Glutamatergic neuron (in vitro differentiated cells): ENCODE measurements around the gene PCID2. TPM values are rescaled to one million over a fixed set of nuclear protein-coding genes. Genes with fewer than 3 reads are reported as not detected.

Experiments used
- DNase-seq: peaks from one replicate; pipeline ENCODE4 v3.0.0; 2022
- H3K27ac Mint-ChIP-seq: one replicate; pipeline ENCODE4 v1.8.0; 2020; ENCODE audit warnings: mild to moderate bottlenecking, mixed read lengths, inconsistent platforms; ENCODE audit not compliant: unreplicated experiment
- H3K27me3 Mint-ChIP-seq: one replicate; pipeline ENCODE4 v1.8.0; 2020; ENCODE audit warnings: mild to moderate bottlenecking, moderate library complexity, mixed read lengths, inconsistent platforms; ENCODE audit not compliant: unreplicated experiment
- H3K36me3 Mint-ChIP-seq: one replicate; pipeline ENCODE4 v1.8.0; 2020; ENCODE audit warnings: mild to moderate bottlenecking, mixed read lengths, inconsistent platforms; ENCODE audit not compliant: unreplicated experiment
- H3K4me1 Mint-ChIP-seq: one replicate; pipeline ENCODE4 v1.8.0; 2020; ENCODE audit warnings: mild to moderate bottlenecking, low read depth, mixed read lengths, inconsistent platforms; ENCODE audit not compliant: unreplicated experiment
- H3K4me3 Mint-ChIP-seq: one replicate; pipeline ENCODE4 v1.8.0; 2020; ENCODE audit warnings: mild to moderate bottlenecking, mixed read lengths, inconsistent platforms; ENCODE audit not compliant: unreplicated experiment
- H3K9me3 Mint-ChIP-seq: one replicate; pipeline ENCODE4 v1.8.0; 2020; ENCODE audit warnings: mild to moderate bottlenecking, moderate library complexity, mixed read lengths, inconsistent platforms; ENCODE audit not compliant: unreplicated experiment
- total RNA-seq: library from RNA; stranded (reverse); fragmentation: NEBNext Ultra II Directional; extraction: Animal tissue kit (Norgen Biotek cat#: 25700); gene quantifications from one replicate; pipeline ENCODE4 v1.2.1, GENCODE V29; 2021; ENCODE audit not compliant: unreplicated experiment
- TF ChIP-seq, protein P1 (sequence below): fragments of 200-600 bp; sonication (generic); IDR thresholded peaks from one replicate; pipeline ENCODE4 v1.5.0; 2021; ENCODE audit not compliant: partially characterized antibody, unreplicated experiment

Gene PCID2
- total RNA-seq, 1 donor from 2014 or later = 48.4 TPM

DNA sequence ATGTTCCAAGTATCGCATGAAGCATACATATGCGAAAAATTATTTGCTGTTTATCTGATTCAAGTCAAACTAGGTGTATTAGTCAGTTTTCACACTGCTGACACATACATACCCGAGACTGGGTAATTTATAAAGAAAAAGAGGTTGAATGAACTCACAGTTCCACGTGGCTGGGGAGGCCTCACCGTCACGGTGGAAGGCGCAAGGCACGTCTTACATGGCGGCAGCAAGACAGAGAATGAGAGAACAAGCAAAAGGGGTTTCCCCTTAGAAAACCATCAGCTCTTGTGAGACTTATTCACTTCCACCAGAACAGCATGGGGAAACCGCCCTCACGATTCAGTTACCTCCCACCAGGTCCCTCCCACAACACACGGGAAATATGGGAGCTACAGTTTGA is 63.0 kb downstream of the PCID2 start:
- no peak for DNase-seq
- Mint-ChIP-seq H3K9me3 (peaks cover 4% of the 10 kb centered on the region), H3K36me3 (no peaks in the 10 kb centered on the region), H3K4me1 (peaks cover 3% of the 10 kb centered on the region), H3K27ac (no peak overlapping the region), H3K27me3 (peaks cover 4% of the 10 kb centered on the region), H3K4me3 (no peak overlapping the region)
- TF ChIP-seq, protein P1, sequence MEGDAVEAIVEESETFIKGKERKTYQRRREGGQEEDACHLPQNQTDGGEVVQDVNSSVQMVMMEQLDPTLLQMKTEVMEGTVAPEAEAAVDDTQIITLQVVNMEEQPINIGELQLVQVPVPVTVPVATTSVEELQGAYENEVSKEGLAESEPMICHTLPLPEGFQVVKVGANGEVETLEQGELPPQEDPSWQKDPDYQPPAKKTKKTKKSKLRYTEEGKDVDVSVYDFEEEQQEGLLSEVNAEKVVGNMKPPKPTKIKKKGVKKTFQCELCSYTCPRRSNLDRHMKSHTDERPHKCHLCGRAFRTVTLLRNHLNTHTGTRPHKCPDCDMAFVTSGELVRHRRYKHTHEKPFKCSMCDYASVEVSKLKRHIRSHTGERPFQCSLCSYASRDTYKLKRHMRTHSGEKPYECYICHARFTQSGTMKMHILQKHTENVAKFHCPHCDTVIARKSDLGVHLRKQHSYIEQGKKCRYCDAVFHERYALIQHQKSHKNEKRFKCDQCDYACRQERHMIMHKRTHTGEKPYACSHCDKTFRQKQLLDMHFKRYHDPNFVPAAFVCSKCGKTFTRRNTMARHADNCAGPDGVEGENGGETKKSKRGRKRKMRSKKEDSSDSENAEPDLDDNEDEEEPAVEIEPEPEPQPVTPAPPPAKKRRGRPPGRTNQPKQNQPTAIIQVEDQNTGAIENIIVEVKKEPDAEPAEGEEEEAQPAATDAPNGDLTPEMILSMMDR = no peak

DNA sequence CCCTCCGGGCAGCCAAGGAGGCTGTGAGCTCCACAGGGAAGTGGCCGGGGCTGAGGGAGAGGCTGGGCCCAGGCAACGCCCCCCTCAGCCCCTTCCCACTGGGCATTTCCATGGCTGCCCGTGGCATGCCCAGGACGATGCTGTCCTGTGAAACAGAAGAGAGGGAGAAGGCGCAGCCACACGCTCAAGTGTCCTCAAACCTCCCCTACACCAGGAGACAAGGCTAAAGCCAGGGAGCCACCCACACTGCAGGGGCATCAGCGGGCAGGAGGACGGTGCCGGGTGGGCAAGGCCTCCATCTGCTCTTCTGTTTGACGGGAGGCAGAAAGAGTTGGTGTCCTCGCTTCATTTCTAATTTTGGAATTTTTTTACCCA is 64.2 kb downstream of the PCID2 start:
- DNase-seq = no peak

DNA sequence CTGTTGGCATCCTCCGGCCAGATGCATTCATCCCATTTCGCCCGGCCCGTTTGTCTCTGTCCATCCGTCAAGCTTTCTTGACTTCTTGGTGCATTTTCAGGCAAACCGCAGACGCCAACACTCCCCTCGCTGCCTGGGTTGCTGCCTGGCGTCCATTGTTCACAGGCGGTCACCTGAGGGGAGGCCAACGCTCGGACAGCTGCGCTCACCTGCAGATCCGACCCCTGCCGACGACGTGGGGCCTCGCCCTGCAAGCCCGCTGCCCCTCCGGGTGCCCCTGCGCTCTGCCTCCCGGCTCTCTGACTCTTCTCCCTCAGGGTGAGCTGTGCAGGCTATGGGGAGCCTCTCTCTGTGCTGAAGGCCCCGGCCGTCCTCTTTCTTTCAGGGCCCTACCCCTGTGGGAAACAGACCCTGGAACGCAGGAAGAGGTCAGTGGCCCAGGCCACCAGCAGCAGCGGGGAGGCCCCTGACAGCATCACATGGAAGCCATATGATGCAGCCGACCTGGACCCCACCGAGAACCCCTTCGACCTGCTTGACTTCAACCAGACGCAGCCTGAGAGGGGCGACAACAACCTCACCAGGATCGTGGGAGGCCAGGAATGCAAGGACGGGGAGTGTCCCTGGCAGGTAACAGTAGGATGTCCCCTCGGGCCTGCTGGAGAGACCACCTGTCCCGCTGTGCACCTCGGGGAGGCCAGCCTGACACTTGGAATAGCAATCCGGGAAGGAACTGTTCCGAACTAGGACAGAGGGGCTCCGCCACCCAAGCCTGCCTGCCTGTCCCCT is 64.8 kb downstream of the PCID2 start:
- H3K9me3 Mint-ChIP-seq = peaks cover 2% of the 10 kb centered on the region
- no peak overlapping the region for H3K27ac Mint-ChIP-seq
- TF ChIP-seq, protein P1 = no peak
- H3K4me3 Mint-ChIP-seq = no peak overlapping the region
- H3K27me3 Mint-ChIP-seq = no peaks in the 10 kb centered on the region
- no peaks in the 10 kb centered on the region for H3K36me3 Mint-ChIP-seq
- no peaks in the 10 kb centered on the region for H3K4me1 Mint-ChIP-seq
- DNase-seq = no peak

More for the DNA sequence above, 64.2 kb downstream of the PCID2 start:
- H3K4me3 Mint-ChIP-seq = no peak overlapping the region
- H3K27me3 Mint-ChIP-seq = peaks cover 4% of the 10 kb centered on the region
- no peaks in the 10 kb centered on the region for H3K36me3 Mint-ChIP-seq
- peaks cover 2% of the 10 kb centered on the region for H3K9me3 Mint-ChIP-seq
- TF ChIP-seq, protein P1 = no peak
- no peaks in the 10 kb centered on the region for H3K4me1 Mint-ChIP-seq
- H3K27ac Mint-ChIP-seq = no peak overlapping the region

DNA sequence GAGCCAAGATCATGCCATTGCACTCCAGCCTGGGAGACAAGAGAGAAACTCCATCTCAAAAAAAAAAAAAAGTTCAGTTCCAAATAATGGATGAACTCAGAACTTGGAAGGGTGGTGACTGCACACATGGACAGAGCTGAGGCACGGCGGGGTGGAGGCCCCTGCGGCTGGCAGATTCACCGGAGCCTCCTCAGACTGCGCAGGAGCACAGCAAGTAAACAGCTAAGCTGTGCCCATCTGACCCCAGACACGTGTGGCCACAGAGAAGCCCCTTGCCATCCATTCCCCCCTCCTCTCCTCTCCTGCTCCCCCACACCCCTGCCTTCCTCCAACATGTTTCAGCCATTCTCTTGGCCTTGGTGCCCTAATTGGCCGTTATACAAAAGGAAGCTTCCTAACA is 65.6 kb downstream of the PCID2 start:
- Mint-ChIP-seq H3K4me3 (no peak overlapping the region), H3K9me3 (peaks cover 2% of the 10 kb centered on the region), H3K27me3 (no peaks in the 10 kb centered on the region), H3K4me1 (no peaks in the 10 kb centered on the region), H3K36me3 (no peaks in the 10 kb centered on the region), H3K27ac (no peak overlapping the region)
- TF ChIP-seq, protein P1 = no peak
- no peak for DNase-seq

DNA sequence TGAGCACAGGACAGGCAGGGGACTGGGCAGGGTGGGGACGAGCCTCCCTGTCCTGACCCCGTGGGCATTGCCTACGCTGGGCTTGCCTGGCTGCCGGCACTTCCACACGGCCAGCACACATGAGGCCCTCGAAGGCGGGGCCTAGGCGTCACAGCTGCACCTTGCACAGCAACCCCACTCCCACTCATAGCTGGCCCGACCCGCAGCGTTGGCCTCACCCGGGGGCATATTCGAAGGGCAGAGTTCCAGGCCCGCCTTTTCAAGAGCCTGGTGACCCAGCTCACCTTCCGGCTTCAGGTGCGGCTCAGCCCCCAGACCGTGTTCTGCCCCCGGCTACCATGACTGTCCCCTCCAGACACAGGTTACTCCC is 66.9 kb downstream of the PCID2 start:
- TF ChIP-seq, protein P1 = no peak
- H3K27me3 Mint-ChIP-seq = no peaks in the 10 kb centered on the region

More for the DNA sequence above, 66.9 kb downstream of the PCID2 start:
- H3K27ac Mint-ChIP-seq = no peak overlapping the region
- DNase-seq = no peak
- no peaks in the 10 kb centered on the region for H3K4me1 Mint-ChIP-seq
- H3K36me3 Mint-ChIP-seq = no peaks in the 10 kb centered on the region
- H3K4me3 Mint-ChIP-seq = no peak overlapping the region
- H3K9me3 Mint-ChIP-seq = no peaks in the 10 kb centered on the region
